AG10803 (cell line): ENCODE results near the gene FMNL3.

Experiments used
- DNase-seq: peaks from one replicate; pipeline ENCODE4 v3.0.0; 2010; ENCODE audit warnings: low read depth
- H3K4me3 ChIP-seq: 2 replicates; pipeline ENCODE4 v1.5.1; 2011; ENCODE audit warnings: mild to moderate bottlenecking, low read length, control low read depth
- CTCF ChIP-seq: conservative IDR thresholded peaks from 2 replicates; pipeline ENCODE4 v1.5.1; 2011; ENCODE audit warnings: mild to moderate bottlenecking, low read length, control low read depth, inconsistent platforms

FMNL3 gene

GRCh38 chr12:49684310-49684854, 22.8 kb downstream of the FMNL3 start:
- DNase-seq = peak; percentile 19
- no peak for TF ChIP-seq CTCF

GRCh38 chr12:49683599-49684309, 23.5 kb downstream of the FMNL3 start:
- no peak for DNase-seq
- no peak overlapping the region for H3K4me3 ChIP-seq
- TF ChIP-seq CTCF = no peak

More at GRCh38 chr12:49684310-49684854, 22.8 kb downstream of the FMNL3 start:
- H3K4me3 ChIP-seq = no peak overlapping the region

GRCh38 chr12:49680075-49680474, 27.1 kb downstream of the FMNL3 start:
- no peak for DNase-seq
- no peak overlapping the region for H3K4me3 ChIP-seq
- TF ChIP-seq CTCF = no peak

GRCh38 chr12:49678711-49679110, 28.5 kb downstream of the FMNL3 start:
- no peak overlapping the region for H3K4me3 ChIP-seq
- TF ChIP-seq CTCF = no peak
- DNase-seq = peak; percentile 30

- no peak for TF ChIP-seq CTCF
- no peak for DNase-seq
- H3K4me3 ChIP-seq = no peak overlapping the region
These were observed 32.1 kb downstream of the FMNL3 start for GRCh38 chr12:49675137-49675536.

- no peak for TF ChIP-seq CTCF
- DNase-seq = peak; percentile 80
- no peak overlapping the region for H3K4me3 ChIP-seq
These were observed 32.8 kb downstream of the FMNL3 start for GRCh38 chr12:49674318-49674981.
